Cardiac atrium fibroblast (primary cell): ENCODE data around the gene SH3PXD2B. TPM values are rescaled to one million over a fixed set of nuclear protein-coding genes. Genes with fewer than 3 reads are reported as not detected.

Experiments
- total RNA-seq: library from RNA; depleted of rRNA; stranded (reverse); fragments of >200 nt; gene quantifications from 2 replicates; pipeline ENCODE4 v1.2.3, GENCODE V29; 2015

SH3PXD2B gene
- 32.5 and 51.2 TPM in 2 replicates for total RNA-seq

DNA sequence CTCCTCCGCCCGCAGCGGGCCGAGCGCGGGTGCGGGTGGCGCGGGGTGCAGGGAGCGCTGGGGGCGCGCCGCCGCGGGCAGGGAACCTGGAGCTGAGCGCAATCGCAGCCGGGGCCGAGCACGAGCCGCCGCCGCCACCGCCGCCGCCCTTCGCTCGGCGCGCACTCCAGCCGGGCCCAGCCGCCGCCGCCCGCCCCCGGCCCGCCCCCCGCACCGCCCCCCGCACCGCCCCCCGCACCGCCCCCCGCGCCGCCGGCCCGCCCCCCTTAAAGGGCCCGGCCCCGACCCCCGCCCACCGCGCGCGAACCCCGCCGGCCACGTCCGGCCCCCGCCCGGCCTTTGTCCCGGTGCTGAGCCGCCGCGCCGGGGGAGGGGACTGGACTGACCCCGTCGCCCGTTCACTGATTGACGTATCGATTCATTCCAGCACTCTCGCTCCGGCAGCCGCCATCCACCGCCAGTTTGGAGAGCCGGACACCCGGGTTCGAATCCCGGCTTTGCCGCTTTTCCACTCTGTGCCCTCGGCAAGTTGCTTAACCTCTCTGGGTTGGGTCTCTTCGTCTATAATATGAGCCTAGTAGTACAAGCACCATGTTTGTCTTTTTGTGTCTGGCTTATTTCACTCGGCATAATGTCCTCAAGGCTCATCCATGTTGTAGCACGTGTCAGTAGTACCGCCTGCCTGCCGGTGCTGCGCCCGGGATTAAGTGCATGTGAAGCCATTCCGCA lies at the start of gene SH3PXD2B:
Gene SH3PXD2B (minus strand): TSS at position 168 of the 729 bp plus-strand sequence. CDS start 173 bp downstream, outside the sequence.

DNA sequence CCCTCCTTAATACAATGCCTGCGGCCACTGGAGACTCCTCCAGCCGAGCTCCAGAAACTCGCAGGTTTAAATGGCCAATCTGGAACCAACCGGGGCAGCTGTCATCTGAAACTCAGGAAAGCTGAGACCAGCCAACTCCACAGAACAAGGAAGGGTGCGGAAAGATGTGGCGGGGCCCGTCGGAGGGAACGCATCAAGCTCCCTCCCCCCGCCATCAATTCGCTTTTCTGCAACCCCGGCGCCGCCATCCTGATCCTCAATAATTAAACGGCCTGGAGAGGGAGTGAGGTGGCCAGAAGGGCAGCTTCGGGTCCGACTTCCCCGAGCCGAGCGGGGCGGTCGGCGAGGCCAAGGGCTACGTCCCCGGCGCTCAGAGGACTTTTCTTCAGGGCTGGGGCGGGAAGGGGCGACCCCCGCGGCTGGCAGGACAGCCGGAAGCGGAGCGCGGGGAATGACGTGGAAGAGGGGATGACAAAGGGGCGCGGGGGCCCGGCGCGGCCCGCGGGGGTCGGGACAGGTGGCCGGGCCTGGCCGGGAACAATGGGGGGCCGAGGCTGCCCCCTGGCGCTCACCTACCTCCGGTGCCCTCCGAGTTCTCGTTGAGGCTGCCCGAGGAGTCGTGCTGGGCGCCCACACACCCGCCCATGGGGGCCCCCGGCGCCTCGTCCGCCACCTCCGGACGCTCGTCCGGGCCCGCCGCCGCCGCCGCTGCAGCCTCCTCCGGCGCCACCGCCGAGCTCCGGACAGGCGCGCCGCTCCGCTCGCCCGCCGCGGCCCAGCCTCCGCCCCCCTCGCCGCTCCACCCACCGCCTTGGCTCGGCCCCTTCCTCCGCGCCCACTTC lies 171.1 kb downstream of the SH3PXD2B start, which contains the start of gene UBTD2:
Gene UBTD2 (minus strand): TSS at position 745 of the 842 bp plus-strand sequence. CDS start 99 bp downstream, at position 646.

Other genes with a start within 250 kb of the SH3PXD2B start
- gene UBTD2, start 170.8 kb downstream of the SH3PXD2B start, total RNA-seq, result 28.0 and 29.4 TPM in 2 replicates
- gene NEURL1B, start 186.7 kb upstream of the SH3PXD2B start, total RNA-seq, result 11.2 and 21.7 TPM in 2 replicates